ENCODE data around the gene WDR76. TPM values are rescaled to one million over a fixed set of nuclear protein-coding genes. Genes with fewer than 3 reads are reported as not detected.

Gene WDR76
- total and polyA plus RNA-seq, 12 donors, result 0.74 to 8.2 (median 2.0) TPM

DNA sequence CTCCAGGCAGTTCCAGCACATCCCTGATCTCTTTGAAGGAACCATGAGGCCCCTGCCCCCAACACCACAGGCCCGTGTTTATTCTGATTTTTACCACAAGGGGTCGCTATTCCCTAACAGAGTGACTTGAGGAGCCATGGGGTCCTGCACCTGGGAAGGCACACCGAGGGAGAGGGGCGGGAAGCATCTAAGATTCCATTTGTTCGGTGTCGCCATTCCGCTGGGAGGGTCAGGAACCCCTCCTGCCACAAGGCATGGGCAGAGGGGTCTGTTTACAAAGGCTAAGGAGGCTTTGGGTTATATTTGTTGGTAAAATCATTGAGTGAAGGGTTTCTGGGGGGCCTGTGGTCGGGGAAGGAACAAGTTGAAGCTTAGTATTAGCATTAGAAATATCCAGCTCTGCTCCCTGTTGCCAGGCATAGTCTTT lies 77.1 kb downstream of the WDR76 start:
- Histone ChIP-seq H3K27ac (no peak overlapping the region), H3K4me3 (no peak overlapping the region), H3K36me3 (replicated peaks in 1 of 2) (no peaks in the 10 kb centered on the region), H3K4me1 (replicated peaks in 1 of 2) (no peaks in the 10 kb centered on the region), H3K9me3 (replicated peaks in 1 of 3) (no peaks in the 10 kb centered on the region), H3K27me3 (no peaks in the 10 kb centered on the region)
- intact Hi-C loops (cut with DNase I), result loop anchor here (5.0 to 10.0 kb wide), 3 partner anchors 151 to 311 kb away; no protein-coding TSS in a partner anchor
- TF ChIP-seq CTCF (IDR thresholded peaks at IDR 0.05) (peak; percentile 79 to 92 (median 86)), POLR2A (IDR thresholded peaks at IDR 0.05) (no peak)
- 7 to 28% (median 19%) methylated on average over 8 of the region's 8 CpGs for WGBS, 4 donors
- peak; percentile 33 to 75 (median 51) for DNase-seq

DNA sequence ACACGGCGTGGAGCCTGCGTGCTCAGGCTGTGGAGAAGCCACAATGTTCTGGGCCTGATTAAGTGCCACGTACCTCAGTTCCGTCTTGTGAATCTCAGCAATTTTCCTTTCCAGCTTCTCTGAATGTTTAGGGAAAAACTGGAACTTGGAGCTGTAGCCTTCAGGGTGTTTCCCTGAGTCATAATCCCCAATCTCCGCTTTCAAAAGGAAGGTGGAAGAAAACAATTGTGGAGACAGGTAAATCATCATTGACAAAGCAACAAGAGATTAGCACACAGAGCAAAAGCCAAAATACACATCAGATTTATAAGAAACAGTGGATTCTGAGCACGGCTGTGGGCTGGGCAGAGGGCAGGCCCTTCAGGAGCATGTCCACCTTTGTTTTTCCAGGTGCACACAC lies 79.0 kb downstream of the WDR76 start:
- WGBS, 4 donors, result 90 to 95% (median 93%) methylated on average over 7 of the region's 7 CpGs
- DNase-seq, result no peak
- no peaks in the 10 kb centered on the region for H3K27me3 ChIP-seq
- no peaks in the 10 kb centered on the region for H3K36me3 ChIP-seq (replicated peaks in 1 of 2)
- intact Hi-C loops (cut with DNase I), result loop anchor here (10.0 kb wide), 2 partner anchors 149 to 309 kb away; no protein-coding TSS in a partner anchor
- no peaks in the 10 kb centered on the region for H3K9me3 ChIP-seq (replicated peaks in 1 of 3)
- no peak overlapping the region for H3K4me3 ChIP-seq
- no peak overlapping the region for H3K27ac ChIP-seq
- H3K4me1 ChIP-seq (replicated peaks in 1 of 2), result no peaks in the 10 kb centered on the region
- TF ChIP-seq CTCF (IDR thresholded peaks at IDR 0.05) (no peak), POLR2A (IDR thresholded peaks at IDR 0.05) (no peak)

DNA sequence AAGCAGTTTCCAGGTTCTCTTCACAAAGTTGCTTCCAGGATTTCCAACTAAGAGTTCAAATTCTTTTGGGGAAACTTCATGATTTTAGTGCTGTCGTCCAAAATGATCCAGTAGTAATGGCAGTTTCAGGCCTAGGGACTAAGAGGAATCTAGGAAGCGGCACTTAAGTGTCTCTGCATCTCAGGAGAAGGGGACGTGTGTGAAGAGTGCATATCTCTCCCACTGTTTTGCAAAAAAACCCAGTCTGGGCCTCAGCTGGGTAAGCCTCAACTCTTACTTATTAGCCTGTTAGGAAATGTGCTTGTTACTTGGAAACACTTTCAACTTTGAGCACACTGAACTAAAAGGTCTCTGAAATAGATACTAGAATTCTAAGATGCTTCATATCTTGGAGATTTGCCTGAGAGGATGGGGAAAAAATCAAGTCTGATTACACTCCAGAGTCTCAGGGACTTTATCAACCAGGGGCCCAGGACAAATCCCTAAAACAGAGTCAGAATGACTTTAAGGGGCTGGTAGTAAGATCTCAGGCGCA lies 81.8 kb downstream of the WDR76 start:
- H3K36me3 ChIP-seq (replicated peaks in 1 of 2), result no peaks in the 10 kb centered on the region
- 89 to 98% (median 91%) methylated on average over 4 of the region's 4 CpGs for WGBS, 4 donors
- intact Hi-C loops (cut with DNase I), result loop anchor here (10.0 kb wide), 2 partner anchors 146 to 306 kb away; no protein-coding TSS in a partner anchor
- H3K4me3 ChIP-seq, result no peak overlapping the region
- no peak overlapping the region for H3K27ac ChIP-seq
- no peak for DNase-seq
- peaks cover 0 to 4% of the 10 kb centered on the region in 2 donors for H3K4me1 ChIP-seq (replicated peaks in 1 of 2)
- no peaks in the 10 kb centered on the region for H3K9me3 ChIP-seq (replicated peaks in 1 of 3)
- no peak for TF ChIP-seq CTCF (IDR thresholded peaks at IDR 0.05)
- no peak for TF ChIP-seq POLR2A (IDR thresholded peaks at IDR 0.05)
- H3K27me3 ChIP-seq, result no peaks in the 10 kb centered on the region

DNA sequence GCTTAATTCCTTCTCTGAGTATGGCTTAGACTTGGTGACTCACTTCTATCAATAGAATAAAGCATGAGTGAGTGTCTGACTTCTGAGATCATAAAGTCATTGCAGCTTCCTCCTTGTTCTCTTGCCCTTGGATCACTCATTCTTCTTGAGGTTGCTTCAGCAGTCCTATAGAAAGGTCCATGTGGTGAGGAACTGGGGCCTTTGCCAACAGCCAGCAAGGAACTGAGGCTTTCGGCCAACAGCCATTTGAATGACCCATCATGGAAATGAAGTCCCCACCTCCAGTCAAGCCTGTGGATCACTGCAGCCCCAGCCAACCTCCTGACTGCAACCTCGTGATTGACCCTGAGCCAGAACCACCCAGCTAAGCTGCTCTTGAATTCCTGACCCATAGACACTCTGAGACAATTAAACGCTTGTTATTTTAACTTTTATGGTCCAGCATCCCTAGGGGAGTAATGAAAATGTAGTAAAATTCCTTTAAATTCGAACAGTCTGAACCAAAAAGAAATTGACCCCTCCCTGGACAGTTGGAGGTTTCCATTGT lies 84.5 kb downstream of the WDR76 start:
- Histone ChIP-seq H3K9me3 (replicated peaks in 1 of 3) (no peaks in the 10 kb centered on the region), H3K4me1 (replicated peaks in 1 of 2) (peaks cover 5 to 12% of the 10 kb centered on the region in 2 donors), H3K36me3 (replicated peaks in 1 of 2) (no peaks in the 10 kb centered on the region), H3K27ac (no peak overlapping the region), H3K4me3 (no peak overlapping the region), H3K27me3 (no peaks in the 10 kb centered on the region)
- DNase-seq, result no peak
- WGBS, 4 donors, result 70 to 87% (median 72%) methylated on average over 4 of the region's 4 CpGs
- TF ChIP-seq CTCF (IDR thresholded peaks at IDR 0.05) (no peak), POLR2A (IDR thresholded peaks at IDR 0.05) (no peak)
- intact Hi-C loops (cut with DNase I), result no loop called here

Measured in adrenal gland (tissue), 12 donors.